GM10847 (cell line): Measurements from ENCODE around the gene ANKRD28.

Source experiments
- POLR2A ChIP-seq: IDR thresholded peaks from 2 replicates; pipeline ENCODE4 v1.6.1; 2011; ENCODE audit not compliant: insufficient read length; ENCODE audit errors: extremely low read depth

The ANKRD28 gene

GRCh38 chr3:15787941-15788340 lies 9.8 kb downstream of the ANKRD28 start:
- TF ChIP-seq POLR2A, result no peak

GRCh38 chr3:15787526-15787925 lies 10.3 kb downstream of the ANKRD28 start:
- TF ChIP-seq POLR2A, result no peak

- TF ChIP-seq POLR2A, result no peak
Measured at GRCh38 chr3:15783361-15783969, 14.3 kb downstream of the ANKRD28 start.

GRCh38 chr3:15782429-15782828 lies 15.3 kb downstream of the ANKRD28 start:
- no peak for TF ChIP-seq POLR2A

GRCh38 chr3:15781637-15782402 lies 16.0 kb downstream of the ANKRD28 start:
- TF ChIP-seq POLR2A, result no peak

- no peak for TF ChIP-seq POLR2A
Measured at GRCh38 chr3:15781131-15781530, 16.6 kb downstream of the ANKRD28 start.

- no peak for TF ChIP-seq POLR2A
Measured at GRCh38 chr3:15779111-15779510, 18.7 kb downstream of the ANKRD28 start.

- no peak for TF ChIP-seq POLR2A
Measured at GRCh38 chr3:15778332-15778858, 19.4 kb downstream of the ANKRD28 start.

GRCh38 chr3:15771444-15771843 lies 26.3 kb downstream of the ANKRD28 start:
- no peak for TF ChIP-seq POLR2A

GRCh38 chr3:15769256-15769915 lies 28.4 kb downstream of the ANKRD28 start:
- TF ChIP-seq POLR2A, result no peak

- TF ChIP-seq POLR2A, result no peak
Measured at GRCh38 chr3:15768421-15769255, 29.1 kb downstream of the ANKRD28 start.

- TF ChIP-seq POLR2A, result no peak
Measured at GRCh38 chr3:15766406-15766805, 31.4 kb downstream of the ANKRD28 start.

GRCh38 chr3:15758295-15758694 lies 39.5 kb downstream of the ANKRD28 start:
- no peak for TF ChIP-seq POLR2A

- TF ChIP-seq POLR2A, result no peak
Measured at GRCh38 chr3:15757824-15758223, 40.0 kb downstream of the ANKRD28 start.

- TF ChIP-seq POLR2A, result no peak
Measured at GRCh38 chr3:15756505-15756904, 41.3 kb downstream of the ANKRD28 start.
